GM12878 (cell line): Measurements from ENCODE around the gene PLSCR1. TPM values are rescaled to one million over a fixed set of nuclear protein-coding genes. Genes with fewer than 3 reads are reported as not detected.

Experiments
- JUND ChIP-seq: IDR thresholded peaks from 2 replicates; pipeline ENCODE4 v1.6.1; 2012; ENCODE audit warnings: low read depth, mild to moderate bottlenecking, low read length, improper control_type of control experiment, moderate library complexity
- PAX5 ChIP-seq: IDR thresholded peaks from 2 replicates; pipeline ENCODE4 v1.6.1; 2011; ENCODE audit warnings: low read depth, low read length, borderline replicate concordance
- POLR2AphosphoS2 ChIP-seq: IDR thresholded peaks from 2 replicates; pipeline ENCODE4 v1.6.1; 2011; ENCODE audit warnings: low read depth, mild to moderate bottlenecking, low read length, improper control_type of control experiment, moderate library complexity
- polyA plus RNA-seq, 11 experiments: library from polyadenylated mRNA; depleted of rRNA in 4 of 11; unstranded in 6 of 11; stranded (reverse) in 5 of 11; fragments of >200 nt; fragmentation: Nextera tagmentation in 4 of 11; fragmentation: Illumina TruSeq in 1 of 11; extraction: Ambion mirVana in 4 of 11; extraction: Trizol in 1 of 11; gene quantifications; 1 replicate in 1 of 11; 2 replicates in 10 of 11; pipeline versions ENCODE4 v1.2.1 to v1.2.3, GENCODE V29; 2011 to 2016; ENCODE audit warnings: inconsistent platforms in 2 of 11, missing spikeins in 2 of 11, low read depth in 1 of 11
- total RNA-seq, 4 experiments: library from RNA; depleted of rRNA in 3 of 4; stranded (reverse); fragments of >200 nt in 3 of 4; fragmentation: Illumina TruSeq in 1 of 4; extraction: Trizol in 1 of 4; gene quantifications; 2 replicates each; pipeline versions ENCODE4 v1.2.1 to v1.2.3, GENCODE V29; 2013 to 2021
- TF ChIP-seq, protein P1 (sequence below): fragments of 450-650 bp; IDR thresholded peaks from 2 replicates; pipeline ENCODE4 v1.6.1; 2018; ENCODE audit warnings: mild to moderate bottlenecking, low read depth, moderate library complexity; ENCODE audit not compliant: partially characterized antibody
- TF ChIP-seq, protein P2 (sequence below): fragments of 450-650 bp; IDR thresholded peaks from 2 replicates; pipeline ENCODE4 v1.6.1; 2017; ENCODE audit warnings: low read depth, mild to moderate bottlenecking, moderate library complexity

The PLSCR1 gene
- total and polyA plus RNA-seq, 10 of the 15 experiments (the other 5 are each of a cell fraction or from before 2014, with no cell fraction given) = 35.4 to 77.8 (median 41.1) TPM

DNA sequence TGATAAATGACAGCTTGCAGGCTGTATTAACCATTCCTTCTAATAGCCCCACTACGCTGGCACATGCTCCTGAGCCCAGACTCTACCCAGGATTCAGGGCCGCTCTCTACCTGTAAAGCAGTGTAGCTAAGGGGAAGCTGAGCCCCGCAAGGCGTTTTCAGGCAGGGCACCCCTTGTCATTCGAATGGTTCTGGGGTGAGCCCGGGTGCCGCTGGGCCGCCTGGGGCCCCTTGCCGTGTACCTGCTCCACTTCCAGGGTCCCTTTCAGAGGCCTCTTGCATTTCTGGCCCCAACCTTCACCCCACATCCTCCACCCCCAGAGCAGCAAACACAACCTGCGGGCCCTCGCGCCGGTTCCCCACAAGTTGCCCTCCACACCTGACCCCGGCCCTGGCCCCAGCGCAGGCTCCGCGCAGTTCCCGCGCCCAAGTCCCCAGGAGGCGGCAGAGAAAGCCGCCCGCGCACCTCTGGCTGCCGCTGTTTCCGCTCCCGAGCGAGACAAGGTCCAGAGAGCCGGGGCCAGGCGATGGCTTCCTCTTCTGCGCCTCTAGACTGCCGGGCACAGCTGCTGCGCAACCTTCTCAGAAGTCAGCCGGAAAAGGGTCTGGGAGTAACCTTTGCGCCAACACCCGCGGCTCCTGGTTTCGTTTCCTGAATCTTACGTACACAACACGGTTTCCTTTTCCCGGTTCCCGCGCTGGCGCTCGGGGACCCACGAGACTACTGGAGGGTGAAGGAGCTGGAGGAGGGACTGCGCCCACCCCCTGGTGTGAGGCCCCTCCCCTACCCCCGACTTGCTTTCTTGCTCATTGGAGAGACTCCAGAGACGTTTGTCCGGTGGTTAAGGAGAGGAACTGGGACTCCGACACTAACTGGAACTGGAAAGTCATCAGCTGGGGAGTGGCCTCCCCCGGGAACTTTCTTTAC lies at the start of gene PLSCR1 (continued):
- TF ChIP-seq, protein P1, sequence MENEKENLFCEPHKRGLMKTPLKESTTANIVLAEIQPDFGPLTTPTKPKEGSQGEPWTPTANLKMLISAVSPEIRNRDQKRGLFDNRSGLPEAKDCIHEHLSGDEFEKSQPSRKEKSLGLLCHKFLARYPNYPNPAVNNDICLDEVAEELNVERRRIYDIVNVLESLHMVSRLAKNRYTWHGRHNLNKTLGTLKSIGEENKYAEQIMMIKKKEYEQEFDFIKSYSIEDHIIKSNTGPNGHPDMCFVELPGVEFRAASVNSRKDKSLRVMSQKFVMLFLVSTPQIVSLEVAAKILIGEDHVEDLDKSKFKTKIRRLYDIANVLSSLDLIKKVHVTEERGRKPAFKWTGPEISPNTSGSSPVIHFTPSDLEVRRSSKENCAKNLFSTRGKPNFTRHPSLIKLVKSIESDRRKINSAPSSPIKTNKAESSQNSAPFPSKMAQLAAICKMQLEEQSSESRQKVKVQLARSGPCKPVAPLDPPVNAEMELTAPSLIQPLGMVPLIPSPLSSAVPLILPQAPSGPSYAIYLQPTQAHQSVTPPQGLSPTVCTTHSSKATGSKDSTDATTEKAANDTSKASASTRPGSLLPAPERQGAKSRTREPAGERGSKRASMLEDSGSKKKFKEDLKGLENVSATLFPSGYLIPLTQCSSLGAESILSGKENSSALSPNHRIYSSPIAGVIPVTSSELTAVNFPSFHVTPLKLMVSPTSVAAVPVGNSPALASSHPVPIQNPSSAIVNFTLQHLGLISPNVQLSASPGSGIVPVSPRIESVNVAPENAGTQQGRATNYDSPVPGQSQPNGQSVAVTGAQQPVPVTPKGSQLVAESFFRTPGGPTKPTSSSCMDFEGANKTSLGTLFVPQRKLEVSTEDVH = peak; percentile 85
- peak; percentile 39; the same call in 1 of the 2 replicates for TF ChIP-seq PAX5
- TF ChIP-seq, protein P2, sequence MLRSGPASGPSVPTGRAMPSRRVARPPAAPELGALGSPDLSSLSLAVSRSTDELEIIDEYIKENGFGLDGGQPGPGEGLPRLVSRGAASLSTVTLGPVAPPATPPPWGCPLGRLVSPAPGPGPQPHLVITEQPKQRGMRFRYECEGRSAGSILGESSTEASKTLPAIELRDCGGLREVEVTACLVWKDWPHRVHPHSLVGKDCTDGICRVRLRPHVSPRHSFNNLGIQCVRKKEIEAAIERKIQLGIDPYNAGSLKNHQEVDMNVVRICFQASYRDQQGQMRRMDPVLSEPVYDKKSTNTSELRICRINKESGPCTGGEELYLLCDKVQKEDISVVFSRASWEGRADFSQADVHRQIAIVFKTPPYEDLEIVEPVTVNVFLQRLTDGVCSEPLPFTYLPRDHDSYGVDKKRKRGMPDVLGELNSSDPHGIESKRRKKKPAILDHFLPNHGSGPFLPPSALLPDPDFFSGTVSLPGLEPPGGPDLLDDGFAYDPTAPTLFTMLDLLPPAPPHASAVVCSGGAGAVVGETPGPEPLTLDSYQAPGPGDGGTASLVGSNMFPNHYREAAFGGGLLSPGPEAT = peak; percentile 74
- 0 out of 2 replicates have a peak, but pooled peaks have one; percentile 32 for TF ChIP-seq POLR2AphosphoS2
- TF ChIP-seq JUND = no peak
